Measurements from ENCODE around the gene STXBP1.

STXBP1 gene

GRCh38 chr9:127568971-127569885, 42.8 kb upstream of the STXBP1 start:
- Histone ChIP-seq H3K4me3 (ENCODE audit: insufficient read depth, low read length, poor library complexity, severe bottlenecking) (peak overlapping the region; percentile 64), H4K20me1 (ENCODE audit: low read depth, low read length) (no peaks in the 10 kb centered on the region), H3K79me2 (ENCODE audit: insufficient read depth, low read length) (no peaks in the 10 kb centered on the region), H3K27ac (ENCODE audit: low read depth, low read length) (no peak overlapping the region), H3K9me2 (replicated peaks; ENCODE audit: insufficient read depth, low read length) (no peaks in the 10 kb centered on the region), H3K4me2 (ENCODE audit: low read depth, low read length, poor library complexity, severe bottlenecking) (peak overlapping the region; percentile 85), H3F3A (ENCODE audit: insufficient read depth) (no peaks in the 10 kb centered on the region), H3K36me3 (ENCODE audit: low read length) (no peaks in the 10 kb centered on the region), H3K9ac (ENCODE audit: low read length) (peak overlapping the region; percentile 60), H3K9me3 (ENCODE audit: insufficient read depth, low read length) (no peaks in the 10 kb centered on the region), H3K27me3 (ENCODE audit: low read length) (no peaks in the 10 kb centered on the region), H2AFZ (ENCODE audit: low read depth, low read length, severe bottlenecking) (peak overlapping the region; percentile 90)
- no peak for TF ChIP-seq EZH2phosphoT487 (conservative IDR thresholded peaks at IDR 0.05; ENCODE audit: low read length)
- TF ChIP-seq, protein P1, sequence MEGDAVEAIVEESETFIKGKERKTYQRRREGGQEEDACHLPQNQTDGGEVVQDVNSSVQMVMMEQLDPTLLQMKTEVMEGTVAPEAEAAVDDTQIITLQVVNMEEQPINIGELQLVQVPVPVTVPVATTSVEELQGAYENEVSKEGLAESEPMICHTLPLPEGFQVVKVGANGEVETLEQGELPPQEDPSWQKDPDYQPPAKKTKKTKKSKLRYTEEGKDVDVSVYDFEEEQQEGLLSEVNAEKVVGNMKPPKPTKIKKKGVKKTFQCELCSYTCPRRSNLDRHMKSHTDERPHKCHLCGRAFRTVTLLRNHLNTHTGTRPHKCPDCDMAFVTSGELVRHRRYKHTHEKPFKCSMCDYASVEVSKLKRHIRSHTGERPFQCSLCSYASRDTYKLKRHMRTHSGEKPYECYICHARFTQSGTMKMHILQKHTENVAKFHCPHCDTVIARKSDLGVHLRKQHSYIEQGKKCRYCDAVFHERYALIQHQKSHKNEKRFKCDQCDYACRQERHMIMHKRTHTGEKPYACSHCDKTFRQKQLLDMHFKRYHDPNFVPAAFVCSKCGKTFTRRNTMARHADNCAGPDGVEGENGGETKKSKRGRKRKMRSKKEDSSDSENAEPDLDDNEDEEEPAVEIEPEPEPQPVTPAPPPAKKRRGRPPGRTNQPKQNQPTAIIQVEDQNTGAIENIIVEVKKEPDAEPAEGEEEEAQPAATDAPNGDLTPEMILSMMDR (IDR thresholded peaks at IDR 0.05; ENCODE audit: insufficient read depth, low read length, poor library complexity, severe bottlenecking): no peak

DNA sequence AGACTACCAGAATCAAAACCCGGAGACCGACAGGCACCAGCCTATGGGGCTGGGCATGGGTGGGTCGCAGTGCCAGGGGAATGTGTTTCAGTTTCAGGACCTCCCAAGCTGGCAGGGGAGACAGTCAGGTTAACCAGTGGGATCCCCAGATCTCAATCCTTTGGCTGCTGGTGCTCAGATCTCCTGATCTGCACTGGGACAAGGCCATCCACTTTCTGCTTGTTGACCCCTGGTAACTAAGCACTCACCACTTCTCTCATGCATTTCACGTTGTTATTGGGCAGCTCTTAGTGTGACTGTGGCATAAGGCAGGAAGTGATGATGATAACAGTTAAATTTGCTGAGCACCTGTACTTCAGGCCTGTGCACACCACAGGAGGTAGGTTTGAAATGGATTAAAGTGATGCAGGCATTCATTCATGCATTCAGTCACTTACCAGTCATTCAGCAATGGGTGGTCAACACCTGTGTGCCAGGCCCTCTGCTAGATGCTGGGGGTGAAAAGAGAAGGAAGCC, 42.1 kb upstream of the STXBP1 start:
- H3K79me2 ChIP-seq (ENCODE audit: insufficient read depth, low read length): no peaks in the 10 kb centered on the region

GRCh38 chr9:127570533-127571111, 41.5 kb upstream of the STXBP1 start:
- H4K20me1 ChIP-seq (ENCODE audit: low read depth, low read length): no peaks in the 10 kb centered on the region
- no peak for TF ChIP-seq EZH2phosphoT487 (conservative IDR thresholded peaks at IDR 0.05; ENCODE audit: low read length)
- TF ChIP-seq, protein P1 (IDR thresholded peaks at IDR 0.05; ENCODE audit: insufficient read depth, low read length, poor library complexity, severe bottlenecking): no peak
- H3K9ac ChIP-seq (ENCODE audit: low read length): no peak overlapping the region
- no peaks in the 10 kb centered on the region for H3K36me3 ChIP-seq (ENCODE audit: low read length)
- no peak overlapping the region for H3K4me3 ChIP-seq (ENCODE audit: insufficient read depth, low read length, poor library complexity, severe bottlenecking)
- no peaks in the 10 kb centered on the region for H3K9me3 ChIP-seq (ENCODE audit: insufficient read depth, low read length)
- no peak overlapping the region for H3K27ac ChIP-seq (ENCODE audit: low read depth, low read length)
- H3K27me3 ChIP-seq (ENCODE audit: low read length): no peaks in the 10 kb centered on the region
- no peaks in the 10 kb centered on the region for H3K79me2 ChIP-seq (ENCODE audit: insufficient read depth, low read length)
- H3F3A ChIP-seq (ENCODE audit: insufficient read depth): no peaks in the 10 kb centered on the region
- no peak overlapping the region for H2AFZ ChIP-seq (ENCODE audit: low read depth, low read length, severe bottlenecking)
- H3K4me2 ChIP-seq (ENCODE audit: low read depth, low read length, poor library complexity, severe bottlenecking): no peak overlapping the region
- H3K9me2 ChIP-seq (replicated peaks; ENCODE audit: insufficient read depth, low read length): no peaks in the 10 kb centered on the region

More for the DNA sequence above, 42.1 kb upstream of the STXBP1 start:
- H2AFZ ChIP-seq (ENCODE audit: low read depth, low read length, severe bottlenecking): peak overlapping the region; percentile 90
- no peak for TF ChIP-seq EZH2phosphoT487 (conservative IDR thresholded peaks at IDR 0.05; ENCODE audit: low read length)
- TF ChIP-seq, protein P1 (IDR thresholded peaks at IDR 0.05; ENCODE audit: insufficient read depth, low read length, poor library complexity, severe bottlenecking): no peak
- no peak overlapping the region for H3K27ac ChIP-seq (ENCODE audit: low read depth, low read length)
- no peaks in the 10 kb centered on the region for H3F3A ChIP-seq (ENCODE audit: insufficient read depth)
- H3K9me2 ChIP-seq (replicated peaks; ENCODE audit: insufficient read depth, low read length): no peaks in the 10 kb centered on the region
- no peaks in the 10 kb centered on the region for H4K20me1 ChIP-seq (ENCODE audit: low read depth, low read length)
- H3K4me3 ChIP-seq (ENCODE audit: insufficient read depth, low read length, poor library complexity, severe bottlenecking): peak overlapping the region; percentile 64
- H3K4me2 ChIP-seq (ENCODE audit: low read depth, low read length, poor library complexity, severe bottlenecking): peak overlapping the region; percentile 85
- H3K9me3 ChIP-seq (ENCODE audit: insufficient read depth, low read length): no peaks in the 10 kb centered on the region
- H3K9ac ChIP-seq (ENCODE audit: low read length): peak overlapping the region; percentile 60; the same call in 1 of the 2 replicates
- no peaks in the 10 kb centered on the region for H3K36me3 ChIP-seq (ENCODE audit: low read length)
- H3K27me3 ChIP-seq (ENCODE audit: low read length): no peaks in the 10 kb centered on the region
